NCI-H526 treated with DMSO at 0.1 percent for 48 hours (cell line): Measurements from ENCODE around the gene TPP1.
A peak's percentile ranks its signal among the peaks of the same experiment; 100 is the strongest.

Experiments
- DNase-seq: peaks from one replicate; lab custom pipeline; 2025; lab: John Stamatoyannopoulos, UW

Gene TPP1

GRCh38 chr11:6627762-6628241 lies 8.6 kb upstream of the TPP1 start:
- DNase-seq = no peak

GRCh38 chr11:6626971-6627761 lies 7.9 kb upstream of the TPP1 start:
- no peak for DNase-seq

DNA sequence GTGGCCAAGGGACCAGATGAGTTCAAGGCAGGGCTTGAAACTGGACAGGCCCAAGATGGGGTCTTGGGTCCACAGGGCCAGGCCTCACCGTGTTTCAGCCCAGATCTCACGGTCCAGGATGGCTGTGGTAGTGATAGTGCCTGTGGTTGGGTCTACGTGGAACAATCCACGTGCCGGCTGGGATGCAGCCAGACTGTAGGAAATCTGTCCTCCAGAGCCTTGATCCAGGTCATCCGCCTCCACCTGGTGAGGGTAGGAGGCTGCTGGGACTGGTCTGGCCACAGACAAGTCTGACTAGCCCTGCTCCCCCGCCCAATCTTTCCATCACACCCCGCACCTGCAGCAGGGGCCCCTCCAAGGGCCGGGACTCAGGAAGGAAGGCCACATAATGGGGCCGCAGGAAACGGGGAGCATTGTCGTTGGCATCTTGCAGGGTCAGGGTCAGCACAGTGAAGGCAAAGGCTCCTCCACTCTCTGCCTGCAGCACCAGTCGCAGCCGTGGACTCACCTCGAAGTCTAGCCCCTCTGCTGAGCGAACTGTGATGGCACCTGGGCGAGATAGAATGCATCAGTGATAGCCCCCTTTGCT lies 6.7 kb upstream of the TPP1 start:
- DNase-seq = no peak

- no peak for DNase-seq
These were observed 6.1 kb upstream of the TPP1 start for GRCh38 chr11:6625156-6625831.

DNA sequence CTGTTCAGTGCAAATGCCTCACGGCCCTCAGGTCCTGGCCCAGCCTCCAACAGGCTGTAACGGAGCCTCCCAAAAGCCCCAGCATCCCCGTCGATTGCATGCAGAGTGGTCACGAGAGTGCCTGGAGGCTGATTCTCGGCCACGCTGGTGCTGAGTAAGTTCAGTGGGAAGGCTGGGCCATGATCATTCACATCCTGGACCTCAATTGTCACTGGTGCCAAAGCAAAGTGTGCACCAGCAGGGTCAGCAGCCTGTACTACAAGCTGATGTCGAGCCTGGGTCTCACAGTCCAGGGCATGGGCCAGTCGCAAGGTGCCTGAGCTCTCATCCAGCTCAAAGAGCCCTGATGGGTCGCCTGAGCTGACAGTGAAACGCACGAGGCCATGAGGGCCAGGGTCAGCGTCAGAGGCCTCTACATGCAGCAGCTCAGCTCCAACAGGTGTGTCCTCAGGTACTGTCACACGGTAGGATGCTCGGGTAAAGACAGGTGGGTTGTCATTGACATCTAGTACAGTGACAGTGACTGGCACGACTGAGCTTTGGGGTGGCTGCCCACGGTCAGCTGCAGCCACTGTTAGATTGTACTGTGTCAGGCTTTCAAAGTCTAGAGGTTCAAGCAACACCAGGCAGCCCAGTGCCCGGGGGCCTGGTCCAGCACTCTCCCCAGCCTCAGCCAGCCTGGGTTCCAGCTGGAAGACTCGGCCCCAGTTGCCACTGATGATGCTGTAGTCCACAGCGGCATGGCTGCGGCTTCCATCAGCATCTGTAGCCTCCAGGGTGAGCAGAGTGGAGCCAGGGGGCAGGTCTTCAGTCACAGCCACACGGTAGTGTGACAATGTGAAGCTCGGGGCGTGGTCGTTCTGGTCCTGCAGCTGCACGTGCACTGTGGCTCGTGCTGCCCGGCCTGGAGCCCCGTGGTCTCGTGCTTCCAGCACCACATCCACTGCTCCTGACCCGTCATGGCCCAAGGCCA lies 4.5 kb upstream of the TPP1 start:
- no peak for DNase-seq

DNA sequence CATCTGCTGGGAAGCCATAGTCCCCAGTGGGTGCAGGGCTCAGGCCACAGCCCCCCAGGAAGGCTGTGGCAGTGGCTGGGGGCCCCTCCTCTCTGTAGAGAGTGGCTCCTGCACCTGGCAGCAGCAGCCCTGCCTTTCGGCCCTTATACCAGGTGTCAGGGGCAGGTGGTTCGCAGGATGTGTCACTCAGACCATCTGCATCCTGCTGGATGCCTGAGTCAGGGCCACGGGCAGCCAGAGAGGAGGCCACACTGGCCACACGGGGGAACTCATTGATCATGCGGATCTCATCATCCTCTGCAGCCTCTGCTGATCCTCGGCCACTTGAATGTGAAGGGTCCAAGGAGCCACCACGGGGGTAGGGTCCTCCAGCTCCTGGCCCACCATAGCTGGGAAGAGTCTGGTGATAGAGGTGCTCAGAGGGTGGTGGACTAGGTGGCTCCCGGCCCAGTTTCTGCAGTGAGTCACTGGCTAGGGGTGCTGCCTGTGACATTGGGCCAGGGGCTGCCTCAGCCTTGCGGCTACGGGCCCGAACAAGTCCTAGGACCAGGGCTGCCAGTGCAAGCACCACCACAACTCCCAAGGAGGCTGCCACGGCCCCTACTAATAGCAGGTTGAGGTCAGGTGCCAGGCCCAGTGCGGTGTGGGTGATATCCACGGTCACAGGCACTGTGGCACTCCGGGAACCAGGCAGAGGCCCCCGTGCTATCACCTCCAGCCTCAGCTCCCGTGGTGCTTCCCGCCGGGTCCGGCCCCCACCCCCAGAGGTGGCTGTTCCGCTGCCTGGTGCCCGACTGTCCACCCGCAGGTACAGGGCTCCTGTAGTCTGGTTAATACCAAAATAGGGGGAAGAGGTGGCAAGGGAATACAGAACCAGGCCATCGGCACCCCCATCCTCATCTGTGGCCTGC lies 3.3 kb upstream of the TPP1 start:
- DNase-seq = no peak

DNA sequence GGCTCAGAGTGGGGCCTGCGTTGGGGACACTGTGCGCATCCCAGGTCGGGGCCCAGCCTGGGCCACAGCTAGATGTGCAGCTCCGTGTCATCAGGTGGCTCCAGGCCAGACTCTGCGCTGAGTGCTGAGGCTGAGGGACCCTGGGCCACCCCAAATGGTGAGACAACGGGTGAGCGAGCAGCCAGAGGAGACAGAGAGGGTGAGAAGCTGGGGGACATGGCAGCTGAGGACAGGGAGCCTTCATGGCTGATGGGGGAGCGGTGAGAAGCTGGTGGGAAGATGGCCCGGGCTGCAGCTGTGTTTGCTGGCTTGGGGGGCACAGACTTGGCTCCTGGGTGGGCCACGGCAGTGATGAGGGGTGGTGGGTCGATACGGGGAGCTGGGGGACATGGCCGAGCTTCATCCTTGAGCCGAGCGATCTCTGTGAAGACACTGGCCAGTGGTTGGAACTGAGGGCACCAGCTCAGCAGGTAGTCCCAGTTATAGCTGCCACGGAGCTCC lies 2.5 kb upstream of the TPP1 start:
- no peak for DNase-seq

GRCh38 chr11:6620636-6621035 lies 1.4 kb upstream of the TPP1 start:
- no peak for DNase-seq

DNA sequence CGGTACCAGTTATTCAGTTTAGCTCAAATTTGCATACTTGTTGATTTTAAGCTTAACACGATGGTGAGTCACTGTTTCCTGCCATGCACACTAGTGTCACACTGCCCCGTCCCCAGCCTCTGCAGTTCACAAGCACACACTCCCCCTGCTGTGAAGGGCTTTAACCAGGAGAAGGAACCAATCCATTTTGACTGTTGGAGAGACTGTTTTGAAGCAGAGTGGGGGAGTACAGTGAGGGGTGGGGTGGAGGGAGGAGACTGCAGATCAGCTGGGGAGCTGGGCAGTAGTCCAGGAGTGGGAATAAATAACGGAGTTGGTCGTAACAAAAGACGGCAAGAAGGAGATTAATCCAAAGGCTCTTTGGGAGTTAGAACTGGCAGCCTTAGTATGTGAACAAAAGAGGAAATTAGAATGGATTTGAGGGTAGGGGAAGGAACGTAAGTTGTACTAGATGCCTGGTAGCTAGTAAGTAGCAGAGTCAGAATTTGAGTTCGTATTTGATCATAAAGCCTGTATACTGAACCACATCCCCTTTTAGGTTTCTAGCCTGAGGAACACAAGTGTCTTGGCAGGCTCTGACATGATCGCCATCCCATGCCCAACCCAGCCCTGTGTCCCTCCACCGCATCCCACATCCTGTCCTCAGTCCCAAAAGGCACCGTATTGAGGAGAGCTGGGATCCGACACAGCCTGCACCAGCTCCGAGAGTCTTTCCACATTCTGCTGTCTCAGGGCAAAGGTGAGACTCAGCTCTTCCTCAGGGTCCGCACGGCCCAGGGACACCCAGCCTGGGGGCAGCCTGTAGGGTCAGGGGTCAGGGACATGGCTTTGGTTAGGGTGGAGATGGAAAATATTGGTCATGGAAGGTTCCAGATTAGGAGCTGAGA lies 862 bp downstream of the TPP1 start:
- DNase-seq = no peak

GRCh38 chr11:6617315-6617781 lies 1.9 kb downstream of the TPP1 start:
- DNase-seq = no peak

- no peak for DNase-seq
These were observed 2.5 kb downstream of the TPP1 start for GRCh38 chr11:6616596-6617250.

DNA sequence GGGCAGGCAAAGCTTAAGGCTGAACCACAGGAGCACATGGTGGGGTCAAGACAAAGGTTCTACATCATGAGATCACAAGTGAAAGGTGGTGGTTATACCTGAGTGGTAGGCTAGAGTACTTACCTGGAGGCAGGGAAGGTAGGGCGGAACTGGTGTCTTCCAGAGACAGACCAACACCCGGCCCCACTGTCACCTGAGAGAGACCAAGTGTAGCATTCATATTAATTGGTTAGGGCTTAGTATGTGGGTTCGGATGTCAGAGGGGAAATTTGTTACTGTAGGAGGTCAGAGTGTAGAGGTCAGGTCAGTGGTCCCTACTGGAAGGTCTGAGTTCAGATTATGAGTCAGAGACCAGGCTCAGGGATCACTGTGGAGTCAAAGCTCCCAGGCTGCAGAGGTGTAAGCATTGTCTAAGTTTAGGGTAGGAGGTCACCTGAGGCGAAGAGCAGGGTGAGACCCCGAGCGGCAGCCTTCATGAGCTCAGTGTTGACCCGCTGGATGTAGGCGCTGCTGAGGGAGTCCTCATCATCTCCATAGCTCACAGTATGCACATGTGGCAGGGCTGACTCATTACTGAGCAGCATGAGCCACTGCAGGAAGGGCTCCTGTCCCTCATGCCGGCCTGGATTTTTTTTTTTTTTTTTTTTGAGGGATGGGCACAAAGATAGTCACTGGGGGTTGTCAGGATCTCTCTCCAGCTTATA lies 3.2 kb downstream of the TPP1 start:
- no peak for DNase-seq

- DNase-seq = no peak
These were observed 4.2 kb downstream of the TPP1 start for GRCh38 chr11:6615046-6615445.

GRCh38 chr11:6614446-6614845 lies 4.8 kb downstream of the TPP1 start:
- DNase-seq = no peak

DNA sequence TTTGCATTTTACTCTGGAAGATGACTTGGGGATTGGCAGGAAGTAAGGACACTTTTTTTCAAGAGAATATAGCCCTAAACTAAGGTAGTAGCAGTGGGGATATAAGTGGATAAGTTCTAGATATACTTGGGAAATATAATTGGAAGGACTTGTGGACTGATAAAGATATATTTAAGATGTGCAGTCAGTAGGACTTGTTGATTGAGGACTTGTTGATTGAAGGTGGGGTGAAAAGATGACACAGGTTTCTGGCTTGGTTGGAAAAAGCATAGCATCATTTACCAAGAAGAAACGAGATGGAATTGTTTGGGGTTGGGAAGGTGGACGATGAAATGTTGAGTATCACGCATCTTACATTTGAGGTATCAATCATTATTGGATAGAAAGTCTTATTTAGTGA lies 5.7 kb downstream of the TPP1 start:
- DNase-seq = no peak

- DNase-seq = peak; percentile 92
These were observed 6.8 kb downstream of the TPP1 start, which contains the start of gene TAF10 for GRCh38 chr11:6612213-6613041. TAF10 (minus strand) TSS chr11:6612216; CDS start chr11:6612189, 27 bp downstream.

GRCh38 chr11:6611963-6612212 lies 7.3 kb downstream of the TPP1 start:
- DNase-seq = no peak
